ENCODE measurements around the gene MFAP3. TPM values are rescaled to one million over a fixed set of nuclear protein-coding genes. Genes with fewer than 3 reads are reported as not detected.
A peak's percentile ranks its signal among the peaks of the same experiment; 100 is the strongest.

Gene MFAP3
- total RNA-seq = 10 to 100 TPM in 4 of 6 donors, 1 to 10 TPM in 2; 6.4 to 34.5 (median 25.6) TPM

DNA sequence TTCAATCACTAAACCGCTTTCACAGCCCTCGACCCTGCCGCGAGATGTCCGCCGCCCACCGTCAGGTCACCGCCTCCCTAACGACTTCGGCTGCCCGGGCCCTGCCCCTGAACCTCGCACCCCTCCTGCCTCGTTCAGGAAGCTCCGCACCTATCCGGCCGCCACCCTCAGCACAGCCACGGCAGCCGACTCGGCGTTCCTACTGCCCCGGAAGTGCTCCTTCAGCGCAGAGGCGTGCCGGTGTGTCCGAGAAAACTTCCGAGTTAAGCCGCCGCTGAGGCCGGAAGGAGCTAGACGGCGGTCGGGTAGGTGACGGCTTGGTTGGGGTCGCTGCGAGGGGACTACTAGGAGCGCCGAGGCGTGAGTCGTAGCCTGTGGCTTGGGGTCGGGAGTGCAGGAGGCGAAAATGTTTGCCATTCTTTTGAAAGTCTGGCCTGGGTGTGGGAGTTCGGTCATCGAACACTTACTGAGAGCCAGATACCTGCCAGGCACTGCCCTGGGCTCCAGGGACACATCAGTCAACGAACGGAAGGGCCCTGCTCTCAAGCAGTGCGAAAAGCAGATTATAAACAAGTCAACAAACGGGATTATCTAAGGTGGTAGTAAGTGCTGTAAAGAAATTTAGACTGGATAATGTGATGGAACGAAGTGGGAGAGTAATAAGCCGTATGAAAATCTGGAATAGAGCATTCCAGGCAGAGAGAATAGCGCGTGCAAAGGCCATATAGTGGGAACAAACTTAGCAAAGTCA, at the start of gene MFAP3, which contains the start of gene FAM114A2:
Gene MFAP3 (plus strand): TSS at position 261 of the 751 bp plus-strand sequence. CDS start 10,756 bp downstream, outside the sequence.
Gene FAM114A2 (minus strand): TSS at position 204 of the 751 bp plus-strand sequence. CDS start 3,957 bp downstream, outside the sequence.
- H3K4me3 ChIP-seq = peak within 1 kb of the TSS; percentile 55 to 86 (median 74)
- no peaks in the 10 kb centered on the region for H3K27me3 ChIP-seq
- WGBS, 2 donors = 2 to 4% methylated on average over 11 to 31 of the region's 51 CpGs
- peak within 1 kb of the TSS; percentile 76 to 94 (median 91) for H3K27ac ChIP-seq
- TF ChIP-seq POLR2A (IDR thresholded peaks at IDR 0.05) = peak in 3 of 4 donors; percentile 76 to 93 (median 77)
- TF ChIP-seq, protein P1, sequence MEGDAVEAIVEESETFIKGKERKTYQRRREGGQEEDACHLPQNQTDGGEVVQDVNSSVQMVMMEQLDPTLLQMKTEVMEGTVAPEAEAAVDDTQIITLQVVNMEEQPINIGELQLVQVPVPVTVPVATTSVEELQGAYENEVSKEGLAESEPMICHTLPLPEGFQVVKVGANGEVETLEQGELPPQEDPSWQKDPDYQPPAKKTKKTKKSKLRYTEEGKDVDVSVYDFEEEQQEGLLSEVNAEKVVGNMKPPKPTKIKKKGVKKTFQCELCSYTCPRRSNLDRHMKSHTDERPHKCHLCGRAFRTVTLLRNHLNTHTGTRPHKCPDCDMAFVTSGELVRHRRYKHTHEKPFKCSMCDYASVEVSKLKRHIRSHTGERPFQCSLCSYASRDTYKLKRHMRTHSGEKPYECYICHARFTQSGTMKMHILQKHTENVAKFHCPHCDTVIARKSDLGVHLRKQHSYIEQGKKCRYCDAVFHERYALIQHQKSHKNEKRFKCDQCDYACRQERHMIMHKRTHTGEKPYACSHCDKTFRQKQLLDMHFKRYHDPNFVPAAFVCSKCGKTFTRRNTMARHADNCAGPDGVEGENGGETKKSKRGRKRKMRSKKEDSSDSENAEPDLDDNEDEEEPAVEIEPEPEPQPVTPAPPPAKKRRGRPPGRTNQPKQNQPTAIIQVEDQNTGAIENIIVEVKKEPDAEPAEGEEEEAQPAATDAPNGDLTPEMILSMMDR (IDR thresholded peaks at IDR 0.05) = peak in 1 of 6 experiments; percentile 6
- TF ChIP-seq POLR2AphosphoS5 (IDR thresholded peaks at IDR 0.05) = peak; percentile 97 to 99
- TF ChIP-seq EP300 (IDR thresholded peaks at IDR 0.05) = no peak
- H3K36me3 ChIP-seq = no peaks in the 10 kb centered on the region
- H3K4me1 ChIP-seq = peaks cover 37 to 51% (median 44%) of the 10 kb centered on the region in 4 donors
- DNase-seq (peak; percentile 94), ATAC-seq (ENCODE audit: low FRiP score in 2 of 2) (peak; percentile 99)
- no peaks in the 10 kb centered on the region for H3K9me3 ChIP-seq

DNA sequence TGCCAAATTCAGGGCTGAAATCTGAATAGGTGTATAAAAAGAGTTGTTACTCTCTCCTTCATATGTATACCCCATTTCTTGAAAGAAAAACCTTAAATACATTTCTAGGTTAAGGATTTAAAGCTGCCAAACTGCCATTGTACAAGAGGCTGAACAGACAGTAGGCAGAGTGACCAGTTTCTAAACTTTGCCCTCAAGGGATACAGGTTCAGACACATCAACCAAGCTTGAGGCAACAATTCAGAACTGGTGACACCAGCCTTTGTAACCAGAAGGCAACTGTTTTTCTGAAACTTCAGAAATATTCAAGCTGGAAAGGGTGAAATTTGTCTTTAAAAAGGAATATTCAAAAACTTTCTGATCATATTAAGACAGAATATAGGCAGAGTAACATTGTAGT, 47.6 kb upstream of the MFAP3 start:
- no peak overlapping the region for H3K27ac ChIP-seq
- DNase-seq = no peak
- no peaks in the 10 kb centered on the region for H3K27me3 ChIP-seq
- TF ChIP-seq EP300 (IDR thresholded peaks at IDR 0.05) = no peak
- no peak for TF ChIP-seq POLR2A (IDR thresholded peaks at IDR 0.05)
- TF ChIP-seq POLR2AphosphoS5 (IDR thresholded peaks at IDR 0.05) = no peak
- TF ChIP-seq, protein P1 (IDR thresholded peaks at IDR 0.05) = no peak
- ATAC-seq (ENCODE audit: low FRiP score in 2 of 2) = no peak
- H3K36me3 ChIP-seq = peaks cover 0 to 31% (median 8%) of the 10 kb centered on the region in 4 donors
- no peak overlapping the region for H3K4me3 ChIP-seq
- no peaks in the 10 kb centered on the region for H3K4me1 ChIP-seq
- H3K9me3 ChIP-seq = no peaks in the 10 kb centered on the region

DNA sequence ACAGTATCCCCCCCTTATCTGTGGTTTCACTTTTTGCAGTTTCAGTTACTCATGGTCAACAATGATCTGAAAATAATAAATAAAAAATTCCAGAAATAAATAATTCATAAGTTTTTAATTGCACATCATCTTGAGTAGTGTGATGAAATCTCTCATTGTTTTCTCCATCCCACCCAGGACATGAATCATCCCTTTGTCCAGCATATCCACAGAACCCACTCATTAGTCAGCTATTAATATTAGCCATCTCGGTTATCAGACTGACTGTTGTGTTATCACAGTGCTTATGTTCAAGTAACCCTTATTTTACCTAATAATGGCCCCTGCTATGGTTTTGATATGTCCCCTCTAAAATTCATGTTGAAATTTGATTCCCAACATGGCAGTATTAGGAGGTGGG, 40.8 kb upstream of the MFAP3 start:
- TF ChIP-seq POLR2A (IDR thresholded peaks at IDR 0.05) (no peak), POLR2AphosphoS5 (IDR thresholded peaks at IDR 0.05) (no peak), EP300 (IDR thresholded peaks at IDR 0.05) (no peak)
- TF ChIP-seq, protein P1 (IDR thresholded peaks at IDR 0.05) = no peak
- Histone ChIP-seq H3K36me3 (peaks cover 0 to 53% (median 3%) of the 10 kb centered on the region in 4 donors), H3K4me1 (peaks cover 0 to 13% (median 4%) of the 10 kb centered on the region in 4 donors), H3K27ac (no peak overlapping the region), H3K27me3 (no peaks in the 10 kb centered on the region), H3K4me3 (no peak overlapping the region), H3K9me3 (no peaks in the 10 kb centered on the region)
- DNase-seq = no peak
- ATAC-seq (ENCODE audit: low FRiP score in 2 of 2) = no peak
- WGBS, 2 donors = 56 to 63% methylated on average over 1 of the region's 1 CpG

DNA sequence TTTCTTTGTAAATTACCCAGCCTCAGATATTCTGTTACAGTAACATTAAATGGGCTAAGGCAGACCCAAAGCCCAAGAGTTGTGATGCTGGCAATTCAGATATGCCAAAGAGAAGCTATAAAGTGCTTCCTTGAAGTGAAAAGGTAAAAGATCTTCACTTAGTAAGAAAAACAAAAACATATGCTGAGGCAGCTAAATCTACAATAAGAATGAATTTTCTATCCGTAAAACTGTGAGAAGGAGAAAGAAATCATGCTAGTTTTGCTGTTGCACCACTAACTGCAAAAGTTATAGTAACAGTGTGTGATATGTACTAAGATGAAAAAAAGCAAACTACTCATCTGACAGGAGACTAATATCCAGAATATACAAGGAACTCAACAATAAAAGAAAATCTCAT, 40.0 kb upstream of the MFAP3 start:
- WGBS, 2 donors = 98 to 100% methylated on average over 1 of the region's 1 CpG

More for the DNA sequence above, 40.0 kb upstream of the MFAP3 start:
- no peak for TF ChIP-seq POLR2A (IDR thresholded peaks at IDR 0.05)
- TF ChIP-seq, protein P1 (IDR thresholded peaks at IDR 0.05) = no peak
- no peak for TF ChIP-seq POLR2AphosphoS5 (IDR thresholded peaks at IDR 0.05)
- Histone ChIP-seq H3K36me3 (peaks cover 0 to 45% (median 3%) of the 10 kb centered on the region in 4 donors), H3K4me1 (peaks cover 0 to 15% (median 4%) of the 10 kb centered on the region in 4 donors), H3K9me3 (no peaks in the 10 kb centered on the region), H3K27me3 (no peaks in the 10 kb centered on the region), H3K4me3 (no peak overlapping the region), H3K27ac (no peak overlapping the region)
- ATAC-seq (ENCODE audit: low FRiP score in 2 of 2) (no peak), DNase-seq (no peak)

Measured in upper lobe of left lung (tissue), 6 donors.